NCI-H2196 treated with DMSO at 0.1 percent for 48 hours (cell line): Measurements from ENCODE around the gene GDF2.

Experiments used
- DNase-seq: peaks from one replicate; lab custom pipeline; 2025; ENCODE audit not compliant: unreplicated experiment; lab: John Stamatoyannopoulos, UW

GDF2 gene

DNA sequence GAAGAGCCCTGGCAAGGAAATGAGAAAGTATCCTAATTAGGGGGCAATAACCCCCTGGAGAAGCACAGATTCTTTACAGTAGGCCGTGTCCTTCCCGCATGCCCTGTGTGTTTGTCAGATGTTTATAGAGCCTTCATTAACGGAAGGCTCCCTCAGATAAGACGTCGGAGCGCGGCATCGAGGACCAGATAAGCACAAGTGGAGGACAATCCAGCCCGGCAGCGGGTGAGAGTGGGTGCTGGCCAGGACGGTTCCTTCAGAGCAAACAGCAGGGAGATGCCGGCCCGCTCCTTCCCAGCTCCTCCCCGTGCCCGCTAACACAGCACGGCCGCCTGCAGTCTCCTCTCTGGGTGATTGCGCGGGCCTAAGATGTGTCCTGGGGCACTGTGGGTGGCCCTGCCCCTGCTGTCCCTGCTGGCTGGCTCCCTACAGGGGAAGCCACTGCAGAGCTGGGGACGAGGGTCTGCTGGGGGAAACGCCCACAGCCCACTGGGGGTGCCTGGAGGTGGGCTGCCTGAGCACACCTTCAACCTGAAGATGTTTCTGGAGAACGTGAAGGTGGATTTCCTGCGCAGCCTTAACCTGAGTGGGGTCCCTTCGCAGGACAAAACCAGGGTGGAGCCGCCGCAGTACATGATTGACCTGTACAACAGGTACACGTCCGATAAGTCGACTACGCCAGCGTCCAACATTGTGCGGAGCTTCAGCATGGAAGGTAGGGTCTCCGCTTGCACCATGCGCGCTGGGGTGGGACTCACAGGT lies at the start of gene GDF2:
Gene GDF2, plus strand, starts transcription at position 155 of the 762 bp plus-strand sequence. Its CDS starts 215 bp downstream, at position 370.
- DNase-seq = no peak

DNA sequence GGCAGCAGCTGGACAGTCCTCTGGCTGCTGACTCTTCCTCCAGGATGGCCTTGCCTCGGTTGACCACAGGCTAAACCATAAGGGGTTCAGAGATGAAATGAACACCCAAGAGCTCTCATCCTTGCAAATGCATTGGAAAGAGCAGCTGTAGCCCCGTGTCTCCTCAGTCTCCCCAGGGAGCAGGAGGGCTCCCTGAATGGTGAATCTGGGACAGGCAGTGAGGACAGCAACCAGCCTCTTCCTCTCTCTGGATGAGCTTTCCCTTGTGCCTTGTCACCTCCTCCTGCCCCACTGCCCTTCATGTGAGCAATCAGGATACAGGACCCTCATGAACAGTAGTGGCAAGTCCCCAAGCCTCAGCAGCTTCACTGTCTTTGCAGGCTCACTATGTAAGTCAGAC lies 46.2 kb upstream of the GDF2 start:
- no peak for DNase-seq

DNA sequence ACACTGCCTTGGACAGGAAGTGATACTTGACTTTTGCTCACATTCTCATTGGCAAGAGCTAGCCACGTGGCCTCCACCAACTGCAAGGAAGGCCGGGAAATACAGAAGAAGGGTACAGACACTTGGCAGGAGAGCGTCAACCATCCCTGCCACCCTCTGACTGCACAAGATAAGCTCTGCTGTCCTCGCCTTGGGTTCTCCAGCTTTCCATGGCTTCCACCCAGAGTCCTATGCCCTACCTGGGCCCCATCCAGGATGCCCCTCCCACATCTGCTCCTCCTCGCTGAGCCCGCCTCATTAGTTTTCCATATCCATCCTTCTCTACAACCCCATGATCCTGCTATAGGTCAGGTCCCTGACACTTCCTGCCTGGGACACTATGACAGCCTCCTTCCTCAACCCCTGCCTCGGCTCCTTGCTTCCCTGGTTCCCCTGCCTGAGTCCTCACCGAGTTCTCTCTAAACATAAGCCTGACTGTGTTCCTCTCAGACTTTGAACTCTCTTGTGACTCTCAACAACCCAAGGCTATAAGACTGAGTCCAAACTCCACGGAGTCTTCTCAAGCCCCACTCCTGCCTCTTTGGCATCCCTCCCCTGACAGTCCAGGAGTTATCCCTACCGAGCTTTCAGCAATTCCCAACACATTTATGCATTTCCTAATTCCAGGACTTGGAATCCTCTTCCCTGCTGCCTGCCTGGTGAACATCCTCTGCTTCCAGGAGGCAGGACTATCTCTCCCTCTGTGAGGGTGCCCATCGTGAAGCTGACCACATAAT lies 45.5 kb upstream of the GDF2 start:
- DNase-seq = no peak

DNA sequence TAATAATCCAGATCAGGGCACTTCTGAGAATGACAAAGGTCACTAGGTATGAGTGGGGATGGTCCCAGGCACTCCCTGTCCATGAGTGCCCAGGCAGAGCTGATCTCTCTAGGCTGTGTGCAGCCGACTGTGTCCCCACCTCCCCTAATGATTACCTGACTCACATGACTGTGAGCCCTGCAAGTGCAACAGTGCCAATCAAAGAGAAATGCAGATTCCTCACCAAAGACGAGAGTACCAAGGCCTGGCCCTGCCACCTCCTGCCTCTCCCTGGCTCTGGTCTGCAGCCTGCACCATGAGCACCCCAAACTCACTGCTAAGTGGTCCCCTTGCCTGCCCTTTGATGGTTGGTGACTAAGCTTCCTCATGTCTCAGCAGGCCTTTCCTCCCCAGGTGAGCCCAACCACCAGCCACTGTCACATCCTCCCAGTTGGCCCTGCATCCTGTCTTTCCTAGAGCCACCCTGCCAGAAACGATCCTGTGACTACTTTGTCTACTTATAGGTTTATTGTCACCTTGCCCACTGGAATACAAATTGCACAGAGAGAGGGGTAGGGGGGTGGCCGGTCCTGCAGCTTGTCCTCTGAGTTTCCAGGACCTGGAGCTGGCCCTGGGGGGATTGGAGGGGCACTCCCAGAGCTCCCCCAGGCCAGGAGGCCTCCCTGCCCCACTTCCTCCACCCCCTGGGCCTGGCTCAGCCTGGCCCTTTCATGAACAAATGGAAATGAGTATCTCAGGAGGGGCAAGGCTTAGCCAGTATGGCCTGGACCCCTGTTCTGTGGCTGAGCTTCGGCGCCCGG lies 44.7 kb upstream of the GDF2 start:
- DNase-seq = no peak

DNA sequence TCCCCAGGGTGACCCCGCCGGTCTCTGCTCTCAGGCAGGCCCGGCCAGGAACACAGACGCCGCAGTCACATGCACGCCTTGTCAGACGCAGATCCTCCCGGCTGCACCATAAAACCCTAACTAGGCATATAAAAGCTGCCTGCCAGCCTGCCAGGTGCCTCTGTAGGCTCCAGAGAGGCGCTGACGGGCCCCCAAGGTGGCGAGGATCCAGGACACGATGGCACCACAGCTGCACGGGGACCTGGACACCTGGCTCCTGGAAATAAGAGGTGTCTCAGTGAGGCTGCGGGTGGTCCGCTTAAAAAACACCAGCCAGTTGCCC lies 44.1 kb upstream of the GDF2 start:
- DNase-seq = no peak

DNA sequence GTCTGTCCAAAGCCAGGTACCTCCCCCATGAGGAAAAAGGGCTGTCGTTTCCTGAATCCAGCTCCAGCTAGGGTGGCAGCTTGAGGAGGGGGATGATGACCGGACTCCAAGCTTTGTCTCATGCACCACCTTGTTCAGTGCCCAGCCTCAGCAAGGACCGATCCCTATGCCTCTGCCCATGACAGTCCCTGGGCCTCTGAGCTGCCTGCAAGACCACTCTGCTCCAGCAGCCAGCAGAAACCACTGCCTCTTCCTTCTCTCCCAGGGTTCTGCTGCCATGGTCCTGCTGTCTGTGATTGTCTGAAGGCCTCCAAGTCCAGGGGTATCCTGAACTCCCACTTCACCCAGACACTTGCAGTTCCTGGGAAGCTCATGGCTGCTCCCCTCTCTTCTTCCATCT lies 43.5 kb upstream of the GDF2 start:
- no peak for DNase-seq

DNA sequence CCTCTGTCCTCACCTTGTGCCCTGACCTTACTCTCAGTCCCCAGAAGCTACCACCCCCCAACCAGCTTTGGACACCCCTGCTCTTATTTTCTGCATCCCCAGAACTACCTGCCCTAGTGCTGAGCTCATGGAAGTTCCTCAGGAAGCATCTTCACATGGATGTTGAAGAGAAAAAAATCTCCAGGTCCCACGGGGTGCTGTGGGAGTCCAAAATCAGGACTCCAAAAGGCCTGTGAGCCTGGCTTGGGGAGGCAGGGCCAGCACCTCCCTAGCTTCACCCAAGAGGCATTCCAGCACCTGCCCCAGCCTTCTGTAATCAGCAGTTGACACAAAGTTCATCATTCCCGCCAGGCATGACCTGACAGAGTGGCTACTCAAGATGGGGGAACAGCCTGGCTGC lies 43.0 kb upstream of the GDF2 start:
- DNase-seq = no peak

DNA sequence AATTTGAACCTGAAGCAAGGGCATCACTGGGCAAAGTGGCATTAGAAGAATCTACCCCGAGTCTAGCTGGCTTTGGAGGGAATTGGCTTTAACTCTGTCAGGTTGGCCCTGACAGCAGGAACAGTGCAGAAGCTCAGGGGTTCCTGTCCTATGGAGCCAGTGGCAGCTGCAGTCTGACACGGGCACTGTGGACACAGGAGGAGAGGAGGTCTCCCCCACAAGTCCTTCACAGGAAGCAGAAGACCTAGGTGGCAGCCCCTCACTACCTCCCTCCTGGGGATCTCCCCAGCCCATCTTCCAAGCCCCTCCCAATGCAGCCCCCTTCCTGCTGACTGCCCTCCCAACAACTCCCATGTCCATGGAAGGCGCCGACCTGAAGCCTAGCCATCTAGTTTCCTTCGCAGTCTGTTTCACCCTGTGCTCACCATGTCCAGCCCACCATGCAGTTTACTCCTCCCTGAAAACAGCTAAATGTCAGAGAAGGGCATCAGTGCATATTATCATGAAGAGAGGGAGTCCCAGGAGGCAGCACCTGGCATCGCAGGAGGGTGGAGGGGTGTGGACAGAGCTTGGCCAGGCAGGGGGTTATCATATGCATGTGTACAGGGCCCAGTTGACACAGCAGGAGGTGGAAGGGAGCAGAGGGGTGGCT lies 40.1 kb upstream of the GDF2 start:
- no peak for DNase-seq

DNA sequence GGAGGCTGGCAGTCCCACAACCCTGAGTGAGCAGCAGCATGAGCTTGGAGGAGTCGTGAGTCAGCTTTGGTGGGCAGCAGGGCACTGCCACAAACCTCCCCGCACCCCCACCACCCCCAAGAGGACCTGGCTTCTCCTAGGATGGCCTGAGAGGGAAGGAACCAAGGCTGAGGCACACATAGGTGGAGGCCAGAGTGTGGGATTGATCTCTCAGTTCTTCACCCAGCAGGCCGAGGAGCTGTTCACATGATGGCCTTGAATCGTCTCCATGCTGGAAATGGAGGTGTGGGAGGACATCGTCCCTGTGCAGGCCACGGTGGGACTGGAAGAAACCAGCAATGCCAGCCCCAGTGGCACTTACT lies 39.6 kb upstream of the GDF2 start:
- DNase-seq = no peak

DNA sequence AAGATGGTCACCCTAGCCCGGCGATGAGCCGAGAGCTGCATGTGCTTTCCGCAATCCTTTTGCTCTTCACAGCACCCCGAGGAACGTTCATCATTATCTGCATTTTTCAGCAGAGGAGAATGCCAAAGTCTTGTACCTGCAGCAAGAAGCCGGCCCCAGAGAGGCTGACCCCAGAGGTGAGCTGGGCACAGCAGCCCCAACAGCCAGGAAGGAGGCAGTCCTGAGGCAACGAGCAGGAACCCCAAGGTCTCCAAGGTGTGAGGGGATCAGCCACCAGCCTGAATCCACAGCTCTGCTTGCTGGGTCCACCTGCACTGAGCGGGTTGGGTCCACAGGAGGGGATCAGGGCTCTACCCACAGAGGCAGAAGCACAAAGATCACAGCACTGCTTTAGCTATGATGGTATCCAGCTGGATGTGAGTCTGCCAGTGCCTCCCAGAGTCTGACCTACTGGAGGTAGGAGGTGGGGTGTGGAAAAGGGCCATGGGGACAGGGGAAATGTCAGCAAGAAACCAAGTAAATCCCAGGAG lies 39.1 kb upstream of the GDF2 start:
- no peak for DNase-seq

DNA sequence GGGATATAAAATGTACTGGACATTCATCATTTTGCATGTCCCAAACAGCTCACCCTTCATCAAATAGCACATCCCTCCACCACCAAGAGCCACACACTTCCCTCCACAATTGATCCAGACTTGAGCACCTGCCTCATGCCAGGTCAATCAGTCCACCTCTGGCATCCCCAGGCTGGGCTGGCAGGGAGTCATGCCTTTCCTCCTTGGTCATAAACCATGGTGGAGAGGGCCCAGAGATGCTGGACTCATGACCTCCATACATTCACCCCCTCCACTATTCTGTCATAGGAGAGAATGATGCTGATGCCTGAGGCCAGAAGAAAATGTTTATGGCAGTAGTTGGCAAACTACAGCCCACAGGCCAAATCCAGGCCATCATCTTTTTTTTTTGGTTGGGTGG lies 38.4 kb upstream of the GDF2 start:
- no peak for DNase-seq

DNA sequence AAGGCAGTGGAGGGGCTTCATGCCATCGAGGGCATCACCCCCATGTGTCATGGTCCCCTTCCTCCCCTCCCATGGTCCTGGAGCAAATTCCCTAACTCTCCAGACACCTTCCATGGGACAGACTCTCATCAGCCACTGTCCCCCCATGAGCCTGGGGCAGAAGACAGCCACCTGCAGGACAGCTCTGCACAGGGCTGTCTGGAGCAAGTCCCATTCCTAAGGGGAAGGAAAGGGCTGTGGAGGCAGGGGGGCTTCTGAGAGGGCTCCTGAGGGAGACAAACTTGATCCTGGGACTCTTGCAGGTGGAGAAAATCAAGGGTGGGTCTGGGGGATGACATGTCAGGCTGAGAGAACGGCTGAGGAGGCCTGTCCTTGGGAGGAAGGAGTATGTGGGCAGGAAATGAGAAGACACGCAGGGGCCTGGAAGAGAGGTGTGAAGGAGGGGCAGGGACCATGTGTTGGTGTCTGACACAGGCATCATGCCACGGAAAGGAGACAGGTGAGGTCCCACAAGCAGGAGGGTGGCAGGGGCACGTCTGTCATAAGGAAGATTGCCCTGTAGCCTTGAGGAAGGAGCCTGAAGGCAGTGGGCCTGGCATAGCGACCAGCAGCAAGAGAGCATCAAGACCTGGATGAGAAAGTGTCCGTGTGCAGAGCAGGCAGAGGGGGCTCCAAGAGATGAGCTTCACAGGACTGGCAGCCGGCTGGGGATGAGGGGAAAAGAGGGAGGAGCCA lies 36.7 kb upstream of the GDF2 start:
- DNase-seq = no peak

DNA sequence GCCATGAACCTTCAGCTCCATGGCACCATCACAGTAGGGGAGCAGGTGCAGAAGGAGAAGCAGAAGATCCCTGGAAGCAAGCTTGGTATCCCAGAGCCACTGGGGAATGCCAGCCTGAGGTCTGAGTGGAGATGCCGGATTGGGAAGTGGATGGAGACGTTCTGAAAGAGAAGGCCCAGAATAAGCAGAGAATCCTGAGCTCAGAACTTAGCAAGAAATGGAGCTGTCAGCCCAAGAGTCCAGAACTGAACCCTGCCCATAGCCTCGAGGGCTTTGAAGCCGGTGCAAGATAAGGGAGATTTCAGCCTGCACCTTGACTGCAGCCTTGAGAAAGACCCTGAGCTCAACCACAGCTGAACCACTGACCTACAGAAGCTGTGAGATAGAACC lies 36.1 kb upstream of the GDF2 start:
- DNase-seq = no peak

DNA sequence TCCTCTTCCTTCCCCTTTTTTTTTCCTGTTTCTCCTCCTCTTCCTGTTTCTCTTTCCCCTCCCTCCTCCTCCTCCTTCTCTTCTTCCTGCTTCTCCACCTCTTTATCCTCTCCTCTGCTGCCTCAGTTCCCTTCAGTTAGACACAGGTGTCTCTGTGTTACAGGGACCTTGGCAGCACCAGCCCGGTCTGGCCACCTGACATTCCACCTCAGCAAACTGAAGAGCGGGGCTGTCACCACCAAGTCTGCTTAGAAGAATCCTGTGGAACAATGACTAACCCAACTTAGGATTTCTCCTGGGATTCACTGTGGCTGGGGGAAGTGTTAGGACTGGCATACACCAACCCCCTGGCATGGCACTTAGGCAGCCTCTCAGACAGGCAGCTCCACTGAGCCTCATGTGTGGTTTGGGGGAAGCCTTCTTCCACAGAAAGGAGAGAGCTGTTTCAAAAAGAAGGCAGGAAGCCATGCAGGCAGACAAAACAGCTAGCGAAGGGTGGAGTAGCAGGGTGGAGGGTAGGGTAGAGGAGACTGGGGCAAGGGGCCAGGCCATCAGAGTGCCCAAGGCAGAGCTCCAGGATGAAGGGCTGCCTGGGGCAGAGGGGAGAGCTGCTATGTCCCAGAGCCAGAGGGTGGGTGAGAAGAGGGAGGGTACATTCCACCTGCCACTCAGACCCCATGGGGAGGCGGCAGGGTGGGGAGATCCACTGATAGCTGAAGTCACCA lies 35.5 kb upstream of the GDF2 start:
- DNase-seq = no peak

DNA sequence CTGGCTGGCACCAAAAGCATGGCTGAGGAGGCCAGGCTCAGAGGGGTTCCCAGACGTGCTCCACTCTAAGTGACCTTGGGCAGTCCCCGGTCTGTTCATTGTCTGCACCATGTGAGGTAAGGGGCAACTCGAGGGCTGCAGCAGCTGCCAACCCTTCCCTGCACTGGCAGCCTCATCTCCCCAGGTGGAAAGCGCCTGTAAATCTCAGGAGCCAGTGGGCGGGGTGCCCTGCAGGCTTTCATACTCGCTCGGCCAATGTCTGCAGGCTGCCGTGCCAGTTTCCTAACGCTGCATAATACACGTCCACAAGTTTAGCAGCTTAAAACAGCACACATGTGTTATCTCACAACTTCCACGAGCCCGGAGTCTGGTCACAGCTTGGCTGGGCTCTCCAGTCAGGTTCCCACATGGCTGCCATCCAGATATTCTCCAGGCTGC lies 34.9 kb upstream of the GDF2 start:
- no peak for DNase-seq

DNA sequence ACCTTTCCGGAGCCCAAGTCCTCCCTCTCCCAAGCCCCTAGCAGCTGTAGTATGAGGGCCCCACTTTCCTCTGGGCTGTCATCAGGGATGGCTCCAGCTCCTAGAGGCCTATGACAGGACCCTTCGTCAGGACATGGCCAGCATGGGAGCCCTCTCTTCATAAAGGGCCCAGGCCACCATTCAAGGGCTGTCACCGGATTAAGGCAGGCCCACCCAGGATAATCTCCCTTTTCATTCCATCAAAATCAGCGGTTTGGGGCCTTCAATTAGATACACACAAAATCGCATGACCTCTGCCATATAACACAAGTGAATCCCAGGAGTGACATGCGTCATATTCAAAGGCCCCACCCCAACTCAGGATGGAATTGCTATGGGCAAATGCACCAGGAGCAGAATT lies 34.4 kb upstream of the GDF2 start:
- DNase-seq = no peak

DNA sequence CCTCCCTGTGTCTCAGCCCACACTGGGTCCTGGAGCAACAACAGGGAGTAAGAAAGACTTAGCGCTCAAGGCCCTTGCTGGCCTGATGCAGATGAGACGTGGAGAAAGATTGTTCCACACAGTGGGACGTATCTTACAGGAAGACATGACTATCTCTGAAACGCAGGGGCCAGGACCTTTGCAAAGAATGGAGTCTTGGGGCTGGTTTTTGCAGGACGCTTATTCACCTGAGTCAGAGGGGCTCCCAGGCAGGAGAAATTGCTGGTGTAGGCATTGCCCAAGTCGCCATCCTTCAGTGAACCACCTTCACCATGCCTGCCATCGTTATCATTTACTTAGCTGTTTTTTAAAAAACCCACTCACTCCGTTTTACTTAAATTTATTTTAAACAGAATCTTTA lies 34.0 kb upstream of the GDF2 start:
- no peak for DNase-seq

DNA sequence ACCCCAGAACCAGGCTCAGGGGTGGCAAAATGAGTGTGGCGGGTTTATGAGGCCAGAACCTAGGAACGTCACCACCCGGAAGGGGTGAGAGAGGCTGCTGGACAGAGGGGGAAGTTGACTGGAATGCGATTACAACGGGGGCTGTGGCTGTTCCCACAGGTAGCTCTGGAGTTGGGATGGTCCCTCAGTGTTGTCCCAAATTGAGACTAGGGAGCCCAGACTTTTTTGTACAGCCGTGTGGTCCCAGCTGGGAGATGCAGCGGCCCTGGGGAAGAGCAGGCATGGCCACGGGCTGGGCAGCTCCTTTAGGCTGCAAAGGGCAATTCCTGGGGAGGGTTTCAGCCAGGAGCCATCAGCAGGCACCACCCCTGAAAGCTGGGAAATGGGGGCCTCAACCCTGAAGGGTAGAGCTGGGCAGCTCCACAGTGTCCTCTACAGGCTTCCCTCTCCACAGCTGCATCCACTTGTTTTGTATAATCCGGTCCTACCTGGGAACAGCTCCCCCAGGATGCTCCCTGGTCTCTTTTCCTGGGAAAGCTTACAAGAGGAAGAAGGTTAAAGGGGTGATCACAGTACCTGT lies 33.2 kb upstream of the GDF2 start:
- DNase-seq = no peak

DNA sequence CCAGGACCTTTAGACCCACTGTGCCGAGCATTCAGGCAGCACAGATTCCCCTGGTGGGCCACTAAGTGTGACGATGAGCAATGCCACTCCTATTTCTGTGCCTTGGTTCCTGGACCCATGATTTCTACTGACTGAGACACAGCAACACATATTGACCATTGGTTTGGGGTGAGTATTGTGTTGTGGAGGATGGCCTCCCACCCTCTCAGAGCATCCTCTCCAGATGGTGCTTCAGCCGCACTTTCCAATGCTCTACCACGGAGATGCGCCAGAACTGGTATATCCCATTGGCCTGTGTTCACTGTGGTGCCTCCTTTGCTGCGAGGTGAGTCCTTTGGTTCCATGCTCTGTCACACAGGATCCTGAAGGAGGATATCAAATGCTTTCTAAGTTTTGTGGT lies 32.3 kb upstream of the GDF2 start:
- DNase-seq = no peak

DNA sequence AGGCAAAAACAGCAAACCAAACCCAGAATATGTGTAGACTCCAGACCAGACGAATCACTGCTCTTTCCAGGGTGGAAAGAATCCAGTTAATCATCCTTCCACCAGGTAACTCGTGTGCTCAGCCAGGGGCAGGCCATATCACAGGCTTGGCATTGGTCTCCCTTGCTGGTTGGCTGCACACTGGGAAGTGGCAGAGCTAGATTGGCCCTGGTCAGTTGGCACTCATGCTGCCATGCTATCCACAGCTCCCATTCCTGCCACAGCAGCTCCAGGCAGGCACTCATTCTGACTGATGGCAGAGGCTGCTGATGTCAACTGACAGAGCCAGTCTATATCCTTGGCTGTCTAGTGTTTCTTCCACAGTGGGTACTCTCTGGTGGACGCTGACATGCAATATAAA lies 31.9 kb upstream of the GDF2 start:
- DNase-seq = no peak
